GM23248 (cell line): Measurements from ENCODE around the gene SOX6. TPM values are rescaled to one million over a fixed set of nuclear protein-coding genes. Genes with fewer than 3 reads are reported as not detected.

ENCODE experiments used
- DNase-seq: peaks from one replicate; pipeline ENCODE4 v3.0.0-alpha.2; 2015
- H2AFZ ChIP-seq: fragments of 200-600 bp; sonication (generic); 2 replicates; pipeline ENCODE4 v1.6.1; 2016; ENCODE audit warnings: antibody characterized with exemption
- H3F3A ChIP-seq: fragments of 200-600 bp; sonication (generic); 2 replicates; pipeline ENCODE4 v1.6.1; 2016; ENCODE audit warnings: mild to moderate bottlenecking, antibody characterized with exemption, mixed run types; ENCODE audit not compliant: insufficient read depth
- H3K27ac ChIP-seq: fragments of 200-600 bp; sonication (generic); 2 replicates; pipeline ENCODE4 v1.5.1; 2016; ENCODE audit warnings: mild to moderate bottlenecking
- H3K27me3 ChIP-seq: fragments of 200-600 bp; sonication (generic); replicated peaks from 2 replicates; pipeline ENCODE4 v1.6.1; 2016; ENCODE audit warnings: mild to moderate bottlenecking; ENCODE audit not compliant: insufficient read depth
- H3K36me3 ChIP-seq: fragments of 200-600 bp; sonication (generic); 2 replicates; pipeline ENCODE4 v1.6.1; 2016; ENCODE audit warnings: low read depth, mild to moderate bottlenecking
- H3K4me1 ChIP-seq: fragments of 200-600 bp; sonication (generic); 2 replicates; pipeline ENCODE4 v1.6.1; 2016; ENCODE audit warnings: mild to moderate bottlenecking; ENCODE audit not compliant: insufficient read depth
- H3K4me2 ChIP-seq: fragments of 200-600 bp; sonication (generic); one replicate; pipeline ENCODE4 v1.6.1; 2016; ENCODE audit warnings: mild to moderate bottlenecking; ENCODE audit not compliant: unreplicated experiment
- H3K4me3 ChIP-seq: fragments of 200-600 bp; sonication (generic); 2 replicates; pipeline ENCODE4 v1.5.1; 2016; ENCODE audit warnings: mild to moderate bottlenecking
- H3K79me2 ChIP-seq: fragments of 200-600 bp; sonication (generic); 2 replicates; pipeline ENCODE4 v1.6.1; 2016; ENCODE audit warnings: mild to moderate bottlenecking; ENCODE audit not compliant: insufficient read depth
- H3K9ac ChIP-seq: fragments of 200-600 bp; sonication (generic); 2 replicates; pipeline ENCODE4 v1.6.1; 2016; ENCODE audit warnings: mild to moderate bottlenecking
- H3K9me2 ChIP-seq: fragments of 200-600 bp; sonication (generic); 2 replicates; pipeline ENCODE4 v1.6.1; 2016; ENCODE audit warnings: mixed run types, mild to moderate bottlenecking, moderate library complexity; ENCODE audit not compliant: insufficient read depth
- H3K9me3 ChIP-seq: fragments of 200-600 bp; sonication (generic); one replicate; pipeline ENCODE4 v1.6.1; 2017; ENCODE audit warnings: low read depth
- H4K20me1 ChIP-seq: fragments of 200-600 bp; sonication (generic); 2 replicates; pipeline ENCODE4 v1.6.0; 2016; ENCODE audit not compliant: insufficient read depth
- EZH2 ChIP-seq: fragments of 200-600 bp; sonication (generic); IDR thresholded peaks from 2 replicates; pipeline ENCODE4 v1.6.1; 2018; ENCODE audit warnings: antibody characterized with exemption, mild to moderate bottlenecking; ENCODE audit not compliant: insufficient read depth, poor library complexity, severe bottlenecking
- EZH2phosphoT487 ChIP-seq: fragments of 200-600 bp; sonication (generic); IDR thresholded peaks from 2 replicates; pipeline ENCODE4 v1.6.1; 2018; ENCODE audit warnings: antibody characterized with exemption, moderate library complexity, mild to moderate bottlenecking, low read depth; ENCODE audit not compliant: insufficient read depth
- WGBS, 2 experiments: methylation state at CpG; one replicate each; pipeline ENCODE4 v1.1.6; 2015 to 2017; ENCODE audit warnings: low lambda C conversion rate in 2 of 2, low coverage in 1 of 2; ENCODE audit errors: missing lambda C conversion rate in 2 of 2; 5-methylcytosine and 5-hydroxymethylcytosine counted together
- in situ Hi-C: fragments of 300-500 bp; cut with MboI; formaldehyde crosslinking; loops from 2 replicates; pipeline ENCODE4 v1.15.0; 2020
- polyA plus RNA-seq: library from polyadenylated mRNA; unstranded; fragments of >200 nt; fragmentation: Nextera tagmentation; extraction: Ambion mirVana; gene quantifications from 2 replicates; pipeline ENCODE4 v1.2.1, GENCODE V29; 2016
- total RNA-seq: library from RNA; depleted of rRNA; stranded (reverse); fragments of >200 nt; shearing (Covaris generic); gene quantifications from 2 replicates; pipeline ENCODE4 v1.2.3, GENCODE V29; 2014

The SOX6 gene
- total and polyA plus RNA-seq, 2 experiments from 2014 or later, result under 0.01 to 0.49 TPM

DNA sequence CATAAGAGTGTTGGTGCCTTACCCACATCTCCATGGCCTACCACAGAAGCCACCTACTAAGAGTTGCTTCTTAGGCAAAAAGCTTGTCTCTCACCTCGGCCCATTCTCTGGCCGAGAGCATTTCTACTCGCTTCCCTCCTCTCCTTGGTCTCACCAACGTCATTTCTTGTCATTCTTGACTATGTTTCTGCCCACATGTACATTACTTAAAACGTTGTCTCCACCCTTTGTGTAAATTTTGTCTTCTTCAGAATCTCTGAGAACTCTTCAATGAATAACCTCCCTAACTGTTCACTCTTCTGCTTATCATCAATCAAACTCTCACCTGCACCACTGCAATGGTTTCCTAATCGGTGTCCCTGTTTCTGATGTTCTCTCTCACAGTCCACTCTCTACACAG lies 20.1 kb downstream of the SOX6 start:
- in situ Hi-C loops, result no loop called here
- Histone ChIP-seq H3K27ac (no peak overlapping the region), H3K79me2 (no peaks in the 10 kb centered on the region), H3K36me3 (no peaks in the 10 kb centered on the region), H2AFZ (no peak overlapping the region), H3K9me3 (no peaks in the 10 kb centered on the region), H3K4me3 (no peak overlapping the region), H3F3A (no peaks in the 10 kb centered on the region), H3K9ac (no peak overlapping the region), H3K27me3 (no peaks in the 10 kb centered on the region; the same call in 1 of the 2 replicates), H3K4me1 (no peaks in the 10 kb centered on the region), H4K20me1 (no peaks in the 10 kb centered on the region), H3K9me2 (no peaks in the 10 kb centered on the region), H3K4me2 (no peak overlapping the region)
- TF ChIP-seq EZH2, result no peak
- no peak for TF ChIP-seq EZH2phosphoT487
- no peak for DNase-seq
- 30 to 31% methylated on average over 6 of the region's 6 CpGs for WGBS, 2 experiments

DNA sequence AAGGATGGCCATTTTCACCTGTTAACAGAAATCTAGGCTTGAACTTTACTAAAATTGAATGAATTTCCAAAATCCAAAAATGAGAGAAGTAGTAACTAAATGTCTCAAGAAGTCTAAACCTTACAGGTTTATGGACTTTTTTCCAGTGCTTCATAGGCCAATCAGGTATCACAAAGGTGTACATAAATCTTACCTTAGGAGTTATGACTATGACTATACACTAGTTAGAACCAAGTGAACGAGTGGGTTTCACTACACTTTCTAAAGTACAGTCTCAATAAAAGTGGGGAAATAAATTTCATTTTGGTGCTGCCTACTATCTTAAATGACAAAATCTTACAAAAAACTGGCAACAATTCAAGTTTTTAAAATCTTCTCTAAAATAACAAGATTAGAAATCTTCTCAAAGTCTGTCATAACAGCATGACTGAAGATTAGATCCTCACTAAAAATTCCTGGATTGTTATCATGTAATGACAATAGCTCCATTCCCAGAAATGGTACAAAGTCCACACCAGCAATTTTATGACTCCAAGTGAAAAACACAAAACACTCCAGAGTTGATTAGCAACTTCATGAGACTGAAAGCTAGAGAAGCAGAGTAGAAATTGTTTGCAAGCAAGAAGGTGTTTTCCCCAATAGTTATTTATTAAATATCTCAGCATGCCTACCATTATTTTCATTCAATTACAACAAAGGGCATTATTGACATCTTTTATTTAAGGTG lies 20.9 kb downstream of the SOX6 start:
- DNase-seq, result no peak
- 0 to 5% methylated on average over 1 of the region's 1 CpG for WGBS, 2 experiments
- in situ Hi-C loops, result no loop called here

DNA sequence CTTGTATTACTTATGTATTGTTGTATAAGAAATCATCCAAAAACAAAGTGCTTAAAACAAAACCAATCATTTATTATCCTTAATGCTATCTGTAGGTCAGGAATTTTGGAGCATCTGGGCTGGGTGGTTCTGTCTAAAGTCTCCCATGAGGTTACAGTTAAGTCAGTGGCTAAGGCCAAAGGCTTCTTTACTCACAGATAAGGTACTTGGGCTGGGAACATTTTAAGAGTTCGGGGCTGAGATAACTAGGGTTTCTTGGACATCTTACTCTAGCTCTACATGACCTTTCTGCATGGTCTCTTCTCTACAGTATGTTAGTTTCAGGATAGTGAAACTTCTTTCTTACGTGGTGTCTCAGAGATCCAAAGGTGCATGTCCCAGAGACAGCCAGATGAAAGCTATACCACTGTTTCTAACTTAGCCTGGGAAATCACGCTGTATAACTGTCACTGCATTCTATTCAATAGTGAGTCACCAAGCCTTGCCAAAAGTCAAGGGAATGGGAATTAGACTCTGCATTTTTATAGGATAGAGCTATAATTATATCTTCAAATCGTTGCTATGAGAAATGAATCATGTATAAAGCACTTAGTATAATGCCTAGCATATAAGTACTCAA lies 29.6 kb downstream of the SOX6 start:
- H3K27ac ChIP-seq, result no peak overlapping the region
- no peaks in the 10 kb centered on the region; the same call in 1 of the 2 replicates for H3K27me3 ChIP-seq
- H3K4me1 ChIP-seq, result no peaks in the 10 kb centered on the region
- H3K36me3 ChIP-seq, result no peaks in the 10 kb centered on the region
- TF ChIP-seq EZH2phosphoT487 (no peak), EZH2 (no peak)
- H3K9me2 ChIP-seq, result no peaks in the 10 kb centered on the region
- no peaks in the 10 kb centered on the region for H3F3A ChIP-seq
- H2AFZ ChIP-seq, result no peak overlapping the region
- no peaks in the 10 kb centered on the region for H3K79me2 ChIP-seq
- H3K4me2 ChIP-seq, result no peak overlapping the region
- DNase-seq, result no peak
- H3K9ac ChIP-seq, result no peak overlapping the region
- no peak overlapping the region for H3K4me3 ChIP-seq
- 28 to 31% methylated on average over 4 of the region's 4 CpGs for WGBS, 2 experiments
- in situ Hi-C loops, result no loop called here
- H3K9me3 ChIP-seq, result no peaks in the 10 kb centered on the region
- no peaks in the 10 kb centered on the region for H4K20me1 ChIP-seq

More for the DNA sequence above, 20.9 kb downstream of the SOX6 start:
- no peaks in the 10 kb centered on the region for H3K79me2 ChIP-seq
- no peak overlapping the region for H3K4me3 ChIP-seq
- no peaks in the 10 kb centered on the region for H3K9me2 ChIP-seq
- H2AFZ ChIP-seq, result no peak overlapping the region
- no peak overlapping the region for H3K4me2 ChIP-seq
- no peak overlapping the region for H3K27ac ChIP-seq
- no peaks in the 10 kb centered on the region for H3K9me3 ChIP-seq
- TF ChIP-seq EZH2phosphoT487 (no peak), EZH2 (no peak)
- H4K20me1 ChIP-seq, result no peaks in the 10 kb centered on the region
- H3K27me3 ChIP-seq, result no peaks in the 10 kb centered on the region; the same call in 1 of the 2 replicates
- H3K9ac ChIP-seq, result no peak overlapping the region
- H3K36me3 ChIP-seq, result no peaks in the 10 kb centered on the region
- no peaks in the 10 kb centered on the region for H3F3A ChIP-seq
- no peaks in the 10 kb centered on the region for H3K4me1 ChIP-seq

DNA sequence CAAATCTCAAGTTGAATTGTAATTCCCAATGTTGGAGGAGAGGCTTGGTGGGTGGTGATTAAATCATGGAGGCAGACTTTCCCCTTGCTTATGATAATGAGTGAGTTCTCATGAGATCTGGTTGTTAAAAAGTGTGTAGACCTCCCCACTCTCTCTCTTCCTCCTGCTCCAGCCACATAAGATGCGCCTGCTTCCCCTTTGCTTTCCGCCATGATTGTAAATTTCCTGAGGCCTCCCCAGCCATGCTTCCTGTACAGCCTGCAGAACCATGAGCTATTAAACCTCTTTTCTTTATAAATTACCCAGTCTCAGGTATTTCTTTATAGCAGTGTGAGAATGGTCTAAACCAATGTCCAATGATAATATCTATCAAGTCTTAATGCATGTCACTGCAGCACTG lies 34.2 kb downstream of the SOX6 start:
- in situ Hi-C loops, result no loop called here
- Histone ChIP-seq H3K9me3 (no peaks in the 10 kb centered on the region), H3K79me2 (no peaks in the 10 kb centered on the region), H3F3A (no peaks in the 10 kb centered on the region), H3K4me1 (no peaks in the 10 kb centered on the region), H3K4me2 (no peak overlapping the region), H4K20me1 (no peaks in the 10 kb centered on the region), H2AFZ (no peak overlapping the region), H3K27ac (no peak overlapping the region), H3K9ac (no peak overlapping the region), H3K9me2 (no peaks in the 10 kb centered on the region), H3K27me3 (no peaks in the 10 kb centered on the region), H3K36me3 (no peaks in the 10 kb centered on the region), H3K4me3 (no peak overlapping the region)
- no peak for DNase-seq
- 86 to 87% methylated on average over 2 of the region's 2 CpGs for WGBS, 2 experiments
- TF ChIP-seq EZH2phosphoT487 (no peak), EZH2 (no peak)
